ENCODE data around the gene SKA3.
"Not testable (repeated sequence)": the region's sequence is repeated elsewhere in the genome, so short reads cannot be mapped to it uniquely, and the experiment has no call there.

DNA sequence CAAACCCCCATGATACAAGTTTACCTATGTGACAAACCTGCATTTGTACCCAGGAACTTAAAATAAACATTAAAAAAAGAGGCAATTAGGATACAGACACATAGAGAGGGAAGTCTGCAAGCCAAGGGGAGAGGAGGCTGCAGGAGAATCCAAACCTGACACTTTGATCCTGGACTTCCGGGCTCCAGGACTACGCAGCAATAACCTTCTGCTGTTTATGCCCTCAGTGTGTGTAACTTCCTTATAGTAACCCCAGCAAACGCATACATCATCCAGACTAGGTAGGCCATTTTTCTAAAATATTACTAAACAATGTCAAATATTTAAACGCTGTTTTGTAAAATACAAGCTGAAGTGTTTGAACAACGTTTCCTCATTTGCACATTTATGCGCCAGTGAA, 39.1 kb upstream of the SKA3 start:
- TF ChIP-seq, protein P1, sequence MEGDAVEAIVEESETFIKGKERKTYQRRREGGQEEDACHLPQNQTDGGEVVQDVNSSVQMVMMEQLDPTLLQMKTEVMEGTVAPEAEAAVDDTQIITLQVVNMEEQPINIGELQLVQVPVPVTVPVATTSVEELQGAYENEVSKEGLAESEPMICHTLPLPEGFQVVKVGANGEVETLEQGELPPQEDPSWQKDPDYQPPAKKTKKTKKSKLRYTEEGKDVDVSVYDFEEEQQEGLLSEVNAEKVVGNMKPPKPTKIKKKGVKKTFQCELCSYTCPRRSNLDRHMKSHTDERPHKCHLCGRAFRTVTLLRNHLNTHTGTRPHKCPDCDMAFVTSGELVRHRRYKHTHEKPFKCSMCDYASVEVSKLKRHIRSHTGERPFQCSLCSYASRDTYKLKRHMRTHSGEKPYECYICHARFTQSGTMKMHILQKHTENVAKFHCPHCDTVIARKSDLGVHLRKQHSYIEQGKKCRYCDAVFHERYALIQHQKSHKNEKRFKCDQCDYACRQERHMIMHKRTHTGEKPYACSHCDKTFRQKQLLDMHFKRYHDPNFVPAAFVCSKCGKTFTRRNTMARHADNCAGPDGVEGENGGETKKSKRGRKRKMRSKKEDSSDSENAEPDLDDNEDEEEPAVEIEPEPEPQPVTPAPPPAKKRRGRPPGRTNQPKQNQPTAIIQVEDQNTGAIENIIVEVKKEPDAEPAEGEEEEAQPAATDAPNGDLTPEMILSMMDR (IDR thresholded peaks at IDR 0.05 in 4 of 5, conservative IDR thresholded peaks at IDR 0.05 in 1 of 5): not testable (repeated sequence)
- TF ChIP-seq POLR2A (IDR thresholded peaks at IDR 0.05): not testable (repeated sequence)
